ENCODE measurements around the gene FKBP14. TPM values are rescaled to one million over a fixed set of nuclear protein-coding genes. Genes with fewer than 3 reads are reported as not detected.

FKBP14 gene
- polyA plus RNA-seq, 1 of the 3 experiments (the other 2 are of a cell fraction): 15.7 TPM

DNA sequence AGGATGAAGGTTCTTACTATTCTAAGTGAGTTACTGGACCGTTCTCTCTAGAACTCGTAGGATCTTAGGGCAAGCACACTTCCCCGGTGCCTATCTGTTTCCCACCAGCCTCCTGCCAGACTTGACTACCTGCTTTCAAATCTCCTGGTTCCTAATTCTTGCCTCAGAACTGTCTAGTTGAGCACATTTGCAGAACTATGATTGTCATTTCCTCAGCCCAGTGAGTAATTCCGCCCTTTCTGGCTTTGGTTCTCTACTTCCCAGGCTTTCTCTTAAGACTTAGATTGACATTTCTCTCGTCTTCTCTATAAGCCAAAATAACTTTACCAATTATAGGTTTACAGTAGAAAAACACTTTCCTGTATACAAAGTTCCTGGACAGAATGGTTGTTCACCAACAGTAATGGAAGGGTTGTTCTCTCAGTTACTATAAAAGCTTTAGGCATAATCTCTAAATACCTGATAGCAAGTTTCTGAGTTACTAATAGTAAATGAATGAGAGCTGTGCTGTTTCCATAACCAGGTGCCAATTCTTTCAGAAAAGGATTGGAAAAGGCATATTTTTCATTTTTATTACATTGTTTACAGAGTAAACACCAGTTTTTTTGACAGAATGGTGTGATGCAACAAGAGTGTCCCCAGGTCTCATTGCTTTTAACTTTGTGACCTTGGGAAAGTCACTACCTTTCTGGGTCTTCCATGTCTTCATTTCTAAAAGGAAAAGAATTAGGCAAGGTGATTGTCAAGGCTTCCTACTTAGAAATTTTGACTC is 42.8 kb upstream of the FKBP14 start:
- no peaks in the 10 kb centered on the region for H4K20me1 ChIP-seq (ENCODE audit: insufficient read depth)

DNA sequence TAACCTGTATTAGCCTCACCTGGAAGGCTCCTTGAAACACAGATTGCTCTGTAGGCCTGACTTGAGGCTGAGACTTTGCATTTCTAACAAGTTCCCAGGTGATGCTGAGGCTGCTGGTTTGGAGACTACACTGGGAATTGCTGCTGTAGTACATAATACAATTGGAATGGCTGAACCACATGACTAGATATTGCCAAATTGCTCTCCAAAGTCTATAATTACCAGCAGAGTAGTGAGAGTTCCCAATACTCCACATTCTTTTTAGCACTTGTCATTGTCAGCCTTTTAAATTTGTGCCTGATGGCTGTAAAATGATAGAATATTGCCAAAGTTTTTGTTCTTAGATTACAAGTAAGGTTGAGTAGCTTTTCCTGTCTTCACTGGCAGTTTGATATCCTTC is 41.6 kb upstream of the FKBP14 start:
- no peak overlapping the region for H3K4me2 ChIP-seq
- H3K27ac ChIP-seq (ENCODE audit: low read depth in 2 of 2, low read length in 1 of 2): peak overlapping the region in 1 of 2 experiments; percentile 16; a peak in 1 of 4 replicates
- H3K27me3 ChIP-seq (ENCODE audit: insufficient read depth): no peaks in the 10 kb centered on the region
- H4K20me1 ChIP-seq (ENCODE audit: insufficient read depth): no peaks in the 10 kb centered on the region
- CTCF ChIA-PET: interaction anchor here (1.2 to 1.5 kb wide), 2 partner anchors 10 to 17 kb away, joined by 3 to 4 read pairs; no protein-coding TSS in a partner anchor
- no peaks in the 10 kb centered on the region for H3K79me2 ChIP-seq (ENCODE audit: insufficient read depth)
- peaks cover 0 to 2% of the 10 kb centered on the region in 2 experiments; a peak in 2 of 4 replicates for H3K4me1 ChIP-seq (ENCODE audit: control insufficient read depth in 1 of 2, insufficient read depth in 2 of 2, low read depth in 1 of 2, low read length in 1 of 2)
- peaks cover 19 to 82% of the 10 kb centered on the region in 2 experiments for H3K36me3 ChIP-seq (replicated peaks in 1 of 2; ENCODE audit: control insufficient read depth in 1 of 2, insufficient read depth in 2 of 2, low read length in 1 of 2)
- H3K4me3 ChIP-seq (ENCODE audit: low read depth in 2 of 2, low read length in 1 of 2): no peak overlapping the region
- H2AFZ ChIP-seq (ENCODE audit: low read depth): no peak overlapping the region
- no peaks in the 10 kb centered on the region for H3K9me2 ChIP-seq
- POLR2A ChIA-PET: no interaction called here
- H3K9ac ChIP-seq: no peak overlapping the region
- no peaks in the 10 kb centered on the region for H3F3A ChIP-seq (replicated peaks; ENCODE audit: insufficient read depth)
- H3K9me3 ChIP-seq: no peaks in the 10 kb centered on the region
- DNase-seq: no peak
- 0 out of 2 replicates have a peak, but pooled peaks have one; percentile 18 for TF ChIP-seq FOSL2 (IDR thresholded peaks at IDR 0.05; ENCODE audit: borderline replicate concordance, low read depth)
- no peak for TF ChIP-seq TCF12 (IDR thresholded peaks at IDR 0.05)
- TF ChIP-seq JUND (IDR thresholded peaks at IDR 0.05): peak; percentile 27; the same call in 1 of the 2 replicates

More for the DNA sequence above, 42.8 kb upstream of the FKBP14 start:
- no peak overlapping the region for H2AFZ ChIP-seq (ENCODE audit: low read depth)
- no peaks in the 10 kb centered on the region for H3K9me3 ChIP-seq
- no peak for DNase-seq
- H3K4me3 ChIP-seq (ENCODE audit: low read depth in 2 of 2, low read length in 1 of 2): no peak overlapping the region
- H3K27me3 ChIP-seq (ENCODE audit: insufficient read depth): no peaks in the 10 kb centered on the region
- peaks cover 0 to 2% of the 10 kb centered on the region in 2 experiments; a peak in 2 of 4 replicates for H3K4me1 ChIP-seq (ENCODE audit: control insufficient read depth in 1 of 2, insufficient read depth in 2 of 2, low read depth in 1 of 2, low read length in 1 of 2)
- TF ChIP-seq YY1 (IDR thresholded peaks at IDR 0.05; ENCODE audit: low read depth) (no peak), TCF12 (IDR thresholded peaks at IDR 0.05) (no peak), JUND (IDR thresholded peaks at IDR 0.05) (no peak), MEF2A (IDR thresholded peaks at IDR 0.05; ENCODE audit: borderline replicate concordance, low read depth) (no peak), GATA2 (CRISPR knock-in tag; IDR thresholded peaks at IDR 0.05) (no peak), GABPA (IDR thresholded peaks at IDR 0.05; ENCODE audit: low read depth) (no peak), FOXM1 (IDR thresholded peaks at IDR 0.05; ENCODE audit: low read depth) (no peak), TEAD4 (IDR thresholded peaks at IDR 0.05; ENCODE audit: borderline replicate concordance, insufficient read depth) (no peak), NFIC (IDR thresholded peaks at IDR 0.05; ENCODE audit: borderline replicate concordance) (no peak), CHD2 (IDR thresholded peaks at IDR 0.05; ENCODE audit: low read length, partially characterized antibody) (no peak)
- TF ChIP-seq, protein P1, sequence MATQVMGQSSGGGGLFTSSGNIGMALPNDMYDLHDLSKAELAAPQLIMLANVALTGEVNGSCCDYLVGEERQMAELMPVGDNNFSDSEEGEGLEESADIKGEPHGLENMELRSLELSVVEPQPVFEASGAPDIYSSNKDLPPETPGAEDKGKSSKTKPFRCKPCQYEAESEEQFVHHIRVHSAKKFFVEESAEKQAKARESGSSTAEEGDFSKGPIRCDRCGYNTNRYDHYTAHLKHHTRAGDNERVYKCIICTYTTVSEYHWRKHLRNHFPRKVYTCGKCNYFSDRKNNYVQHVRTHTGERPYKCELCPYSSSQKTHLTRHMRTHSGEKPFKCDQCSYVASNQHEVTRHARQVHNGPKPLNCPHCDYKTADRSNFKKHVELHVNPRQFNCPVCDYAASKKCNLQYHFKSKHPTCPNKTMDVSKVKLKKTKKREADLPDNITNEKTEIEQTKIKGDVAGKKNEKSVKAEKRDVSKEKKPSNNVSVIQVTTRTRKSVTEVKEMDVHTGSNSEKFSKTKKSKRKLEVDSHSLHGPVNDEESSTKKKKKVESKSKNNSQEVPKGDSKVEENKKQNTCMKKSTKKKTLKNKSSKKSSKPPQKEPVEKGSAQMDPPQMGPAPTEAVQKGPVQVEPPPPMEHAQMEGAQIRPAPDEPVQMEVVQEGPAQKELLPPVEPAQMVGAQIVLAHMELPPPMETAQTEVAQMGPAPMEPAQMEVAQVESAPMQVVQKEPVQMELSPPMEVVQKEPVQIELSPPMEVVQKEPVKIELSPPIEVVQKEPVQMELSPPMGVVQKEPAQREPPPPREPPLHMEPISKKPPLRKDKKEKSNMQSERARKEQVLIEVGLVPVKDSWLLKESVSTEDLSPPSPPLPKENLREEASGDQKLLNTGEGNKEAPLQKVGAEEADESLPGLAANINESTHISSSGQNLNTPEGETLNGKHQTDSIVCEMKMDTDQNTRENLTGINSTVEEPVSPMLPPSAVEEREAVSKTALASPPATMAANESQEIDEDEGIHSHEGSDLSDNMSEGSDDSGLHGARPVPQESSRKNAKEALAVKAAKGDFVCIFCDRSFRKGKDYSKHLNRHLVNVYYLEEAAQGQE (IDR thresholded peaks at IDR 0.05; ENCODE audit: low read depth, low read length): no peak
- no peak overlapping the region for H3K27ac ChIP-seq (ENCODE audit: low read depth in 2 of 2, low read length in 1 of 2)
- no peaks in the 10 kb centered on the region for H3F3A ChIP-seq (replicated peaks; ENCODE audit: insufficient read depth)
- ChIA-PET CTCF (interaction anchor here (1.1 to 13.9 kb wide), 3 partner anchors 7 to 27 kb away, joined by 3 to 155 read pairs (median 3); no protein-coding TSS in a partner anchor), POLR2A (no interaction called here)
- no peaks in the 10 kb centered on the region for H3K79me2 ChIP-seq (ENCODE audit: insufficient read depth)
- H3K9me2 ChIP-seq: no peaks in the 10 kb centered on the region
- peaks cover 9 to 71% of the 10 kb centered on the region in 2 experiments for H3K36me3 ChIP-seq (replicated peaks in 1 of 2; ENCODE audit: control insufficient read depth in 1 of 2, insufficient read depth in 2 of 2, low read length in 1 of 2)
- no peak overlapping the region for H3K9ac ChIP-seq
- WGBS (ENCODE audit: low lambda C conversion rate): 84% methylated on average over 5 of the region's 5 CpGs
- no peak overlapping the region for H3K4me2 ChIP-seq

Measured in SK-N-SH (cell line).